ENCODE results near the gene TPM4. TPM values are rescaled to one million over a fixed set of nuclear protein-coding genes. Genes with fewer than 3 reads are reported as not detected.

Gene TPM4
- total RNA-seq, 2 experiments from 2014 or later = 240 to 254 TPM

DNA sequence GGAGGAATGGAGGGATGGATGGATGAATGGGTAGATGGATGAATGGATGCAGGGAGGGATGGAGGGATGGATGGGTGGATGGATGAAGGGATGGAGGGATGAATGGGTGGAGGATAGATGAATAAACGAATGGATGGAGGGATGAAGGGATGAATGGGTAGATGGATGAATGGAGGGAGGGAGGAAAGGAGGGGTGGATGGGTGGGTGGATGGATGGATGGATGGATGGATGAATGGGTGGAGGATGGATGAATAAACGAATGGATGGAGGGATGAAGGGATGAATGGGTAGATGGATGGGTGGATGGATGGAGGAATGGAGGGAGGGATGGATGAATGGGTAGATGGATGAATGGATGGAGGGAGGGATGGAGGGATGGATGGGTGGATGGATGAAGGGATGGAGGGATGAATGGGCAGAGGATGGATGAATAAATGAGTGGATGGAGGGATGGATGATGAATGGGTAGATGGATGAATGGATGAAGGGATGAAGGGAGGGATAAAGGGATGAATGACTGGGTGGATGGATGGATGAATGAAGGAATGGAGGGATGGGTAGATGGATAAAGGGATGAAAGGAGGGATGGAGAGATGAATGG is 33.0 kb upstream of the TPM4 start:
- no peak overlapping the region for H3K27ac Mint-ChIP-seq
- no peak for DNase-seq
- CTCF ChIA-PET = interaction anchor here (0.8 kb wide), 1 partner anchor 32 kb away, joined by 3 read pairs; no protein-coding TSS in a partner anchor
- H3K27me3 Mint-ChIP-seq (ENCODE audit: low read depth) = no peaks in the 10 kb centered on the region
- intact Hi-C loops (cut with micrococcal nuclease) = loop anchor here (10.0 kb wide), 1 partner anchor 418 kb away; no protein-coding TSS in a partner anchor
- peaks cover 11% of the 10 kb centered on the region for H3K4me1 Mint-ChIP-seq (ENCODE audit: low read depth)
- no peak overlapping the region for H3K4me3 Mint-ChIP-seq
- no peaks in the 10 kb centered on the region for H3K9me3 Mint-ChIP-seq
- no peaks in the 10 kb centered on the region for H3K36me3 Mint-ChIP-seq (ENCODE audit: low read depth)

DNA sequence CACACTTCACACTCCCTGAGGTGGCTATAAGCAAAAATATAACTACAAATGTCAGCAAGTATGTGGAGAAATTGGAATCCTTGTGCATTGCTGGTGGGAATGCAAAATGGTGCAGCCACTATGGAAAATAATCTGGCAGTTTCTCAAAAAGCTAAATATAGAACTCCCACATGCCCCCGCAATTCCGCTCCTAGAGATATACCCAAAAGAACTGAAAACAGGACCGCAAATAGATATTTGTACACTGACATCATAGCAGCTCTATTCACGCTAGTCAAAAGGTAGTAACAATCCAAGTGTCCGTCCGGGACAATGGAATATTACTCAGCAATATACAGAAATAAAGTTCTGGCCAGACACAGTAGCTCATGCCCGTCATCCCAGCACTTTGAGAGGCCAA is 31.5 kb upstream of the TPM4 start:
- CTCF ChIA-PET = interaction anchor here (1.0 kb wide), 1 partner anchor 18 kb away, joined by 3 read pairs; no protein-coding TSS in a partner anchor
- Mint-ChIP-seq H3K36me3 (ENCODE audit: low read depth) (no peaks in the 10 kb centered on the region), H3K27ac (no peak overlapping the region), H3K4me3 (no peak overlapping the region), H3K27me3 (ENCODE audit: low read depth) (no peaks in the 10 kb centered on the region), H3K4me1 (ENCODE audit: low read depth) (peaks cover 11% of the 10 kb centered on the region), H3K9me3 (no peaks in the 10 kb centered on the region)
- no peak for DNase-seq
- intact Hi-C loops (cut with micrococcal nuclease) = loop anchor here (10.0 kb wide), 1 partner anchor 420 kb away; no protein-coding TSS in a partner anchor

DNA sequence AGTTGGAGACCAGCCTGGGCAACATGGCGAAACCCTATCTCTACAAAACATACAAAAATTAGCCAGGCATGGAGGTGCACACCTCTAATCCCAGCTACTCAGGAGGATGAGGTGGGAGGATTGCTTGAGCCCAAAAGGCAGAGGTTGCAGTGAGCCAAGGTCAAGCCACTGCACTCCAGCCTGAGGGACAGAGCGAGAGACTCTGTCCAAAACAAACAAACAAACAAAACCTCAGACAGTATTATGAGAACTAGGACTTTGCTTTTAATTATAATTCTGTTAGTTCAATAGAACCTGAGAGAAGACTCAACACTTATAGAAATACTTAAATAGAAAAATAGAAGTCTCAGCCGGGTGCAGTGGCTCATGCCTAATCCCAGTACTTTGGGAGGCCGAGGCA is 31.1 kb upstream of the TPM4 start:
- no peaks in the 10 kb centered on the region for H3K36me3 Mint-ChIP-seq (ENCODE audit: low read depth)
- H3K4me1 Mint-ChIP-seq (ENCODE audit: low read depth) = peaks cover 11% of the 10 kb centered on the region
- CTCF ChIA-PET = interaction anchor here (0.7 to 1.0 kb wide), 4 partner anchors 18 to 193 kb away, joined by 3 to 4 read pairs (median 3); no protein-coding TSS in a partner anchor
- intact Hi-C loops (cut with micrococcal nuclease) = loop anchor here (10.0 kb wide), 1 partner anchor 420 kb away; no protein-coding TSS in a partner anchor
- no peak overlapping the region for H3K4me3 Mint-ChIP-seq
- no peaks in the 10 kb centered on the region for H3K9me3 Mint-ChIP-seq
- no peak overlapping the region for H3K27ac Mint-ChIP-seq
- no peaks in the 10 kb centered on the region for H3K27me3 Mint-ChIP-seq (ENCODE audit: low read depth)
- no peak for DNase-seq

DNA sequence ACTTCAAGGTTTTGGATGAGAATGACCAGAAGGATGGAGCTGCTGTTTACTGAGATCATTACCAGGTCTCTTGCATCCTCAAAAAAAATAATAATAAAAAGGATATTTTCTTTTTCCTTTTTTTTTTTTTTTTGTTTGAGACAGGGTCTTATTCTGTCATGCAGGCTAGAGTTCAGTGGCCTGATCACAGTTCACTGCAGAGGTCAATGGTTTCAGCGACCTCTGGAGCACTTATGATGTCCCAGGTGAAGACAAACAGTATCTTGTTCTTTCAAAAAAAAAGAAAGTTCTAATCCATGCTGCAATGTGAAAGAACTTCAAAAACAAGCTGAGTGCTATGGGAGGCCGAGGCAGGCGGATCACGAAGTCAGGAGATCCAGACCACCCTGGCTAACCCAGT is 30.4 kb upstream of the TPM4 start:
- peaks cover 7% of the 10 kb centered on the region for H3K4me1 Mint-ChIP-seq (ENCODE audit: low read depth)
- CTCF ChIA-PET = interaction anchor here (0.8 to 1.5 kb wide), 3 partner anchors 20 to 32 kb away, joined by 3 to 4 read pairs (median 3); no protein-coding TSS in a partner anchor
- H3K27me3 Mint-ChIP-seq (ENCODE audit: low read depth) = no peaks in the 10 kb centered on the region
- H3K4me3 Mint-ChIP-seq = no peak overlapping the region
- H3K27ac Mint-ChIP-seq = no peak overlapping the region
- no peaks in the 10 kb centered on the region for H3K9me3 Mint-ChIP-seq
- intact Hi-C loops (cut with micrococcal nuclease) = loop anchor here (10.0 kb wide), 1 partner anchor 421 kb away; no protein-coding TSS in a partner anchor
- no peaks in the 10 kb centered on the region for H3K36me3 Mint-ChIP-seq (ENCODE audit: low read depth)
- no peak for DNase-seq

DNA sequence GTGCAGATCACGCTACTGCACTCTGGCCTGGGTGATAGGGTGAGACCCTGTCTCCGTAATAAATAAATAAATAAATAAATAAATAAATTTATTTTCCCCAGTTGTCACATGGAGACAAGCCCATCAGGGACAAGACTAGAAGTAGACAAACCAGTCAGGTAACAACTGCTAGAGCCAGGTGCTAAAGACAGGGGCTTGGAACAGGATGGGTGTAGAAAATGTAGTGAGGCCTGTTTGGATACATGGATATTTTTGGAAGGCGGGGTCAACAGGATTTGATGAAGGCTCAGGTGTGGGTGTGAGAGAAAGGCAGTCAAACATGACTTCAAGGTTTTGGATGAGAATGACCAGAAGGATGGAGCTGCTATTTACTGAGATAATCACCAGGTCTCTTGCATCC is 27.7 kb upstream of the TPM4 start:
- Mint-ChIP-seq H3K36me3 (ENCODE audit: low read depth) (no peaks in the 10 kb centered on the region), H3K4me1 (ENCODE audit: low read depth) (peaks cover 4% of the 10 kb centered on the region), H3K27ac (no peak overlapping the region), H3K27me3 (ENCODE audit: low read depth) (no peaks in the 10 kb centered on the region), H3K4me3 (no peak overlapping the region), H3K9me3 (no peaks in the 10 kb centered on the region)
- no peak for DNase-seq
- CTCF ChIA-PET = interaction anchor here (0.6 to 1.0 kb wide), 2 partner anchors 61 to 126 kb away, joined by 3 to 5 read pairs; no protein-coding TSS in a partner anchor
- intact Hi-C loops (cut with micrococcal nuclease) = loop anchor here (10.0 kb wide), 1 partner anchor 424 kb away; no protein-coding TSS in a partner anchor

DNA sequence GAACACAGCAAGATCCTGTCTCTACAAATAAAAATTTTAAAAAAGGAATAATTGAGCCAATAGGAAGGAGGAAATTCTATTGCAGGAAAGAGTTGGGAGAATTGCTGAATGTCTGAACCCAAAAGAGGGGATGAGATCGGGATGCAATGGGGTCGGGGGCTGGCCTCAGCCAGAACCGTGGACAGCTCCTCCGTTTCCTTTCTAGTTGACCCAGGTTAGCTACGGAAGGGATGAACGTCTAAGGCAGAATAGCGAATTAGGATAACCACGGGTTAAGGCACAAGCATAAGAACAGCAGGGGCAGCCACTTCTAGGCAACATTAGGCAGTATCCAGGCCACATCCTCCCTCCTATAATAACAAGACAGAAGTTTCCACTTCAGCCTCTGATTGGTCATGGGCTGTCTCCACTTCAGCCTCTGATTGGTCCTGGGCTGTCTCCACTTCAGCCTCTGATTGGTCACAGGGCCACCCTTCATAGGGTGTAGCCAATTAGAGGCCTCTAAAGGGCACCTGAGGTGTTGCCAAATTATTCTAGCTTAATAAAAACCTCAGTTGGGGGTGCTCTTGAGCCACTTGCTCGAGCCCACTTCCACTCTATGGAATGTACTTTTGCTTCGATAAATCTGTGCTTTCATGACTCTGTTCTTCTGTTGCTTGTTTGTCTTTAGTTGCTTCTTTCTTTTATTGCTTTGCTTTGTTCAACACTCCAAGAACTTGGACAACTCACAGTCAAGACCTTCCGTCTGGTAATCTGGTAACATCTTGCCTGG is 24.9 kb upstream of the TPM4 start:
- Mint-ChIP-seq H3K27ac (no peak overlapping the region), H3K9me3 (peaks cover 8% of the 10 kb centered on the region), H3K4me1 (ENCODE audit: low read depth) (peaks cover 4% of the 10 kb centered on the region), H3K4me3 (no peak overlapping the region), H3K27me3 (ENCODE audit: low read depth) (no peaks in the 10 kb centered on the region), H3K36me3 (ENCODE audit: low read depth) (no peaks in the 10 kb centered on the region)
- peak; percentile 62 for DNase-seq
- intact Hi-C loops (cut with micrococcal nuclease) = loop anchor here (2.0 kb wide), 1 partner anchor 35 kb away; no protein-coding TSS in a partner anchor
- CTCF ChIA-PET = interaction anchor here (0.5 to 3.3 kb wide), 4 partner anchors 10 to 111 kb away, joined by 3 to 21 read pairs (median 8); no protein-coding TSS in a partner anchor

DNA sequence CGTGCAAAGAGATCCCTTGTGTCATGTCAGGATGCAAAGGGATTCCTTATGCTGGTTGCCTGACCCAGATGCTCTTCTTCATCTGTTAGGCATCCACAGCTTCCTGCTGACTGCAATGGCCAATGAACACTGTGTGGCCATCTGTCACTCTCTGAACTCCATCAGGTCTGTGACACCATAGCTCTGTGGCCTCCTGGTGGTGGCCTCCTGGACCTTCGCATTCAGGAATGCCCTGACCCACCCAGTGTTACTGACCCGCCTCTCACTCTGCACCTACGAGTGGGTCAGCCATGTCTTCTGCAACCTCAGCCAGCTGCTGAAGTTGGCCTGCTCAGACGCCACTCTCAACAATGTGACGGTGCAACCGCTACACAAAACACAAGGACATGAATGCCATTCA is 23.9 kb upstream of the TPM4 start:
- peaks cover 4% of the 10 kb centered on the region for H3K4me1 Mint-ChIP-seq (ENCODE audit: low read depth)
- peaks cover 8% of the 10 kb centered on the region for H3K9me3 Mint-ChIP-seq
- H3K36me3 Mint-ChIP-seq (ENCODE audit: low read depth) = no peaks in the 10 kb centered on the region
- no peak overlapping the region for H3K27ac Mint-ChIP-seq
- H3K4me3 Mint-ChIP-seq = no peak overlapping the region
- CTCF ChIA-PET = interaction anchor here (1.0 to 1.6 kb wide), 2 partner anchors 10 to 11 kb away, joined by 4 to 11 read pairs; no protein-coding TSS in a partner anchor
- intact Hi-C loops (cut with micrococcal nuclease) = no loop called here
- H3K27me3 Mint-ChIP-seq (ENCODE audit: low read depth) = no peaks in the 10 kb centered on the region
- no peak for DNase-seq

DNA sequence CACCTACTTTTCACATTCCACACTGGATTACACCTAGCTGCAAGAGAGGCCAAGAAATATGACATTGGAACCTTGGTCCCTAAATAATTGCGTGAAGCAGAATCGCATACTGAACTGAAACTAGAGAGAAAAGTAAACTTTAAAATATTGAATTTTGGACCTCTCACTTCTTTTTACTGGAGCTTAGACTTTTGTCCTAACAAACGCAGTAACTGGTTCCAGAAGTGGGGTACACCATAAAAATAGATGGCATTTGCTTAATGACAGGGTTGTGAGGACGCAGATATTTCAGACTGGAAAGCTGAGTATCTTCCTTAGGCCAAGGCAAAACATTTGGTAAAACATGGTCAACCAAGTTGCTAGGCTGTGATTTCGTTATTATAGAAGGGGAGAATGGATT is 19.2 kb upstream of the TPM4 start:
- Mint-ChIP-seq H3K4me3 (no peak overlapping the region), H3K36me3 (ENCODE audit: low read depth) (no peaks in the 10 kb centered on the region), H3K4me1 (ENCODE audit: low read depth) (peaks cover 6% of the 10 kb centered on the region), H3K9me3 (peaks cover 9% of the 10 kb centered on the region), H3K27ac (no peak overlapping the region), H3K27me3 (ENCODE audit: low read depth) (no peaks in the 10 kb centered on the region)
- no peak for DNase-seq
- CTCF ChIA-PET = interaction anchor here (0.7 to 0.8 kb wide), 2 partner anchors 15 to 16 kb away, joined by 3 to 4 read pairs; no protein-coding TSS in a partner anchor
- intact Hi-C loops (cut with micrococcal nuclease) = no loop called here

DNA sequence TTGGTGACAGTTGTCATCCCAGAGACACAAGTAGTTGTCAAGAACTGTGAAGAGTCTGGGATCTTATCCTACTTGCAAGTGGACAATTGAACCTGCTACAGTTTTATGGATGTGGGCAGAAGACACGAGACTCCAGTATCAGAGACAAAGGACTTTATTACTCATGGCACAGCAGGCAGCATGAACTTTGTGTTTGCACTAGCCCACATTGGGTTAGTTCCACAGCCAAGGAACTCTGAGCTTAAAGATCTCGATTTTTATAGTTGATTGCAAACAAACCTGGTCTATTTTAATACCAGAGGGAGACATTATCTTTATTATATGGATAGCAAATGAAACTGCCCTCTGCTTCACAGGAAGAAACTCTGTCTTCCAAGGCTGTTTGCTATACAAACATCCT is 16.0 kb upstream of the TPM4 start:
- Mint-ChIP-seq H3K4me1 (ENCODE audit: low read depth) (peaks cover 15% of the 10 kb centered on the region), H3K9me3 (peaks cover 9% of the 10 kb centered on the region), H3K27me3 (ENCODE audit: low read depth) (no peaks in the 10 kb centered on the region), H3K27ac (no peak overlapping the region), H3K36me3 (ENCODE audit: low read depth) (no peaks in the 10 kb centered on the region), H3K4me3 (no peak overlapping the region)
- intact Hi-C loops (cut with micrococcal nuclease) = no loop called here
- CTCF ChIA-PET = interaction anchor here (1.1 to 3.8 kb wide), 6 partner anchors 10 to 53 kb away, joined by 3 to 21 read pairs (median 7); no protein-coding TSS in a partner anchor
- DNase-seq = no peak

DNA sequence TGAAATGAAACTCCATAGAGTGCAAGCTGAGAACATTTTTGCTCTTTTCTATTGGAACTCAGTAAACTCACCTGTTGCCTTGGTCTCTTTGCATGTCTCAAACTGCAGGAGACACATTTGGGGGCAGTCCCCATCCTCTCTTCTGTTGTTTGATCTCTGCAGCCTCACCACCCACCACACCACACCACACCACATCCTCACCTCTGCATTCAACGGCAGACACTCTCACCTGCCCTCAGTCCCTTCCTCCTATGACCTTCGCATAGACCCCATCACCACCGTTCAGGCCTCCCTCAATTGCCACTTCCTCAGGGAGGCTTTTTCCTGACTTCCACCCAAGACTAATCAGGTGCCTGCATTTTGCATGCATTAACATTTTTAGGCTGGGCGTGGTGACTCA is 14.4 kb upstream of the TPM4 start:
- H3K4me1 Mint-ChIP-seq (ENCODE audit: low read depth) = peaks cover 20% of the 10 kb centered on the region
- DNase-seq = peak; percentile 45
- H3K9me3 Mint-ChIP-seq = peaks cover 2% of the 10 kb centered on the region
- H3K27ac Mint-ChIP-seq = no peak overlapping the region
- no peaks in the 10 kb centered on the region for H3K36me3 Mint-ChIP-seq (ENCODE audit: low read depth)
- no peaks in the 10 kb centered on the region for H3K27me3 Mint-ChIP-seq (ENCODE audit: low read depth)
- H3K4me3 Mint-ChIP-seq = no peak overlapping the region
- CTCF ChIA-PET = interaction anchor here (0.7 to 4.5 kb wide), 14 partner anchors 8 to 123 kb away, joined by 3 to 32 read pairs (median 5); partner anchors contain the start of genes FAM32A and TPM4
- intact Hi-C loops (cut with micrococcal nuclease) = no loop called here

DNA sequence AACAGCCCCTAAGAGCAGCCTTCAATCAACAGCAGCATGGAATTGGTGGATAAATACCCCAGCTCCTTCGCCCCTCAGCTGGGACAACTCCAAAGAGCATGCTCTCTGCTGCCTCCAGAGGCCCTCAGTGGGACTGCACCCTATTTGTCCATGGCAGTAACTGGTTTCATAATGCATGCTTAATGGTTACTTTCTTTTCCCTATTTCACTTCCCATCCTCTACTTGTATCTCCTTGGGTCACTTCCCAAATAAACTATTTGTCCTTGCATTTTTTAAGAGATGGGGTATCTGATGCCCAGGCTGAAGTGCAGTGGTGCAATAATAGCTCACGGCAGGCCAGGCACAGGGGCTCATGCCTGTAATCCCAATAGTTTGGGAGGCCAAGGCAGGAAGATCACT is 13.5 kb upstream of the TPM4 start:
- CTCF ChIA-PET = interaction anchor here (0.7 to 4.5 kb wide), 23 partner anchors 8 to 1407 kb away, joined by 3 to 32 read pairs (median 4); partner anchors contain the start of genes FAM32A and TPM4
- peaks cover 20% of the 10 kb centered on the region for H3K4me1 Mint-ChIP-seq (ENCODE audit: low read depth)
- no peak overlapping the region for H3K27ac Mint-ChIP-seq
- intact Hi-C loops (cut with micrococcal nuclease) = no loop called here
- no peak overlapping the region for H3K4me3 Mint-ChIP-seq
- H3K9me3 Mint-ChIP-seq = peaks cover 2% of the 10 kb centered on the region
- DNase-seq = peak; percentile 84
- no peaks in the 10 kb centered on the region for H3K36me3 Mint-ChIP-seq (ENCODE audit: low read depth)
- no peaks in the 10 kb centered on the region for H3K27me3 Mint-ChIP-seq (ENCODE audit: low read depth)
